Measurements from ENCODE around the gene ARHGEF25. TPM values are rescaled to one million over a fixed set of nuclear protein-coding genes. Genes with fewer than 3 reads are reported as not detected.

The ARHGEF25 gene
- total and polyA plus RNA-seq, 2 of the 13 experiments (the other 11 are each of a cell fraction or from before 2014, with no cell fraction given) = 11.5 to 12.5 TPM

DNA sequence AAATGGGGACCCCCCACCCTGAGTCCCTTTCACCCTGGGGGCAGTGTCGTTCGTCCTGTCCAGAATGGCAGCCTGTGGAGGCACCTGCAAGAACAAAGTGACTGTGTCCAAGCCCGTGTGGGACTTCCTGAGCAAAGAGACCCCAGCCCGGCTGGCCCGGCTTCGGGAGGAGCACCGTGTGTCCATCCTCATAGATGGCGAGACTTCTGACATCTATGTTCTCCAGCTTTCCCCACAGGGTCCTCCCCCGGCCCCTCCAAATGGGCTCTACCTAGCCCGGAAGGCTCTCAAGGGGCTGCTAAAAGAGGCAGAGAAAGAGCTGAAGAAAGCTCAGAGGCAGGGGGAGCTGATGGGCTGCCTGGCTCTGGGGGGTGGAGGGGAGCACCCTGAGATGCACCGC is 4.4 kb upstream of the ARHGEF25 start:
- Histone ChIP-seq H3K9me3 (ENCODE audit: low read length) (no peaks in the 10 kb centered on the region), H3K79me2 (ENCODE audit: insufficient read depth, low read length) (no peaks in the 10 kb centered on the region), H4K20me1 (ENCODE audit: insufficient read depth, low read length) (no peaks in the 10 kb centered on the region; the same call in 1 of the 2 replicates), H2AFZ (ENCODE audit: low read length) (no peak overlapping the region), H3K27me3 (ENCODE audit: control insufficient read depth in 1 of 2, insufficient read depth in 2 of 2, low read length in 2 of 2) (peaks cover 0 to 22% of the 10 kb centered on the region in 2 experiments; a peak in 2 of 5 replicates), H3K9ac (ENCODE audit: insufficient read depth, low read depth, low read length) (no peak overlapping the region), H3K4me3 (replicated peaks in 1 of 3; ENCODE audit: insufficient read depth in 1 of 3, low read depth in 2 of 3, low read length in 3 of 3) (no peak overlapping the region), H3K4me2 (ENCODE audit: low read depth, low read length) (no peak overlapping the region), H3K4me1 (ENCODE audit: insufficient read depth, low read length) (peaks cover 38% of the 10 kb centered on the region), H3K27ac (ENCODE audit: extremely low read length, insufficient read depth, low read length) (no peak overlapping the region), H3K36me3 (replicated peaks in 1 of 2; ENCODE audit: control insufficient read depth in 1 of 2, insufficient read depth in 2 of 2, low read length in 2 of 2) (peaks cover 2 to 3% of the 10 kb centered on the region in 2 experiments; a peak in 1 of 5 replicates)
- intact Hi-C loops (cut with micrococcal nuclease; ENCODE audit: unreplicated experiment) (no loop called here), in situ Hi-C loops (cut with HindIII; ENCODE audit: extremely low pct_ligation_motif_present, low pct_unique_long_range_greater_than_20kb) (no loop called here)
- TF ChIP-seq PAF1 (CRISPR knock-in tag; IDR thresholded peaks at IDR 0.05) = no peak
- TF ChIP-seq, protein P1, sequence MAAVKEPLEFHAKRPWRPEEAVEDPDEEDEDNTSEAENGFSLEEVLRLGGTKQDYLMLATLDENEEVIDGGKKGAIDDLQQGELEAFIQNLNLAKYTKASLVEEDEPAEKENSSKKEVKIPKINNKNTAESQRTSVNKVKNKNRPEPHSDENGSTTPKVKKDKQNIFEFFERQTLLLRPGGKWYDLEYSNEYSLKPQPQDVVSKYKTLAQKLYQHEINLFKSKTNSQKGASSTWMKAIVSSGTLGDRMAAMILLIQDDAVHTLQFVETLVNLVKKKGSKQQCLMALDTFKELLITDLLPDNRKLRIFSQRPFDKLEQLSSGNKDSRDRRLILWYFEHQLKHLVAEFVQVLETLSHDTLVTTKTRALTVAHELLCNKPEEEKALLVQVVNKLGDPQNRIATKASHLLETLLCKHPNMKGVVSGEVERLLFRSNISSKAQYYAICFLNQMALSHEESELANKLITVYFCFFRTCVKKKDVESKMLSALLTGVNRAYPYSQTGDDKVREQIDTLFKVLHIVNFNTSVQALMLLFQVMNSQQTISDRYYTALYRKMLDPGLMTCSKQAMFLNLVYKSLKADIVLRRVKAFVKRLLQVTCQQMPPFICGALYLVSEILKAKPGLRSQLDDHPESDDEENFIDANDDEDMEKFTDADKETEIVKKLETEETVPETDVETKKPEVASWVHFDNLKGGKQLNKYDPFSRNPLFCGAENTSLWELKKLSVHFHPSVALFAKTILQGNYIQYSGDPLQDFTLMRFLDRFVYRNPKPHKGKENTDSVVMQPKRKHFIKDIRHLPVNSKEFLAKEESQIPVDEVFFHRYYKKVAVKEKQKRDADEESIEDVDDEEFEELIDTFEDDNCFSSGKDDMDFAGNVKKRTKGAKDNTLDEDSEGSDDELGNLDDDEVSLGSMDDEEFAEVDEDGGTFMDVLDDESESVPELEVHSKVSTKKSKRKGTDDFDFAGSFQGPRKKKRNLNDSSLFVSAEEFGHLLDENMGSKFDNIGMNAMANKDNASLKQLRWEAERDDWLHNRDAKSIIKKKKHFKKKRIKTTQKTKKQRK (IDR thresholded peaks at IDR 0.05; ENCODE audit: low read length) = no peak
- TF ChIP-seq BORCS8-MEF2B (CRISPR knock-in tag; IDR thresholded peaks at IDR 0.05) = no peak
- TF ChIP-seq, protein P2, sequence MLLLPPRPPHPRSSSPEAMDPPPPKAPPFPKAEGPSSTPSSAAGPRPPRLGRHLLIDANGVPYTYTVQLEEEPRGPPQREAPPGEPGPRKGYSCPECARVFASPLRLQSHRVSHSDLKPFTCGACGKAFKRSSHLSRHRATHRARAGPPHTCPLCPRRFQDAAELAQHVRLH (CRISPR knock-in tag; IDR thresholded peaks at IDR 0.05; ENCODE audit: borderline replicate concordance, low read depth) = no peak
- no peak for TF ChIP-seq ZSCAN30 (CRISPR knock-in tag; IDR thresholded peaks at IDR 0.05)
- TF ChIP-seq, protein P3, sequence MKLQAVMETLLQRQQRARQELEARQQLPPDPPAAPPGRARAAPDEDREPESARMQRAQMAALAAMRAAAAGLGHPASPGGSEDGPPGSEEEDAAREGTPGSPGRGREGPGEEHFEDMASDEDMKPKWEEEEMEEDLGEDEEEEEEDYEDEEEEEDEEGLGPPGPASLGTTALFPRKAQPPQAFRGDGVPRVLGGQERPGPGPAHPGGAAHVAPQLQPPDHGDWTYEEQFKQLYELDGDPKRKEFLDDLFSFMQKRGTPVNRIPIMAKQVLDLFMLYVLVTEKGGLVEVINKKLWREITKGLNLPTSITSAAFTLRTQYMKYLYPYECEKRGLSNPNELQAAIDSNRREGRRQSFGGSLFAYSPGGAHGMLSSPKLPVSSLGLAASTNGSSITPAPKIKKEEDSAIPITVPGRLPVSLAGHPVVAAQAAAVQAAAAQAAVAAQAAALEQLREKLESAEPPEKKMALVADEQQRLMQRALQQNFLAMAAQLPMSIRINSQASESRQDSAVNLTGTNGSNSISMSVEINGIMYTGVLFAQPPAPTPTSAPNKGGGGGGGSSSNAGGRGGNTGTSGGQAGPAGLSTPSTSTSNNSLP (IDR thresholded peaks at IDR 0.05; ENCODE audit: low read depth, low read length) = no peak
- TF ChIP-seq KAT2B (IDR thresholded peaks at IDR 0.05; ENCODE audit: borderline replicate concordance, low read depth, low read length) = no peak
- no peak for TF ChIP-seq FOSL1 (CRISPR knock-in tag; IDR thresholded peaks at IDR 0.05; ENCODE audit: borderline replicate concordance)
- TF ChIP-seq ZNF225 (CRISPR knock-in tag; IDR thresholded peaks at IDR 0.05) = no peak
- TF ChIP-seq NFATC3 (CRISPR knock-in tag; IDR thresholded peaks at IDR 0.05) = no peak
- no peak for TF ChIP-seq ZNF678 (CRISPR knock-in tag; IDR thresholded peaks at IDR 0.05)
- TF ChIP-seq ZNF33A (CRISPR knock-in tag; IDR thresholded peaks at IDR 0.05; ENCODE audit: borderline replicate concordance) = no peak
- TF ChIP-seq ZNF180 (CRISPR knock-in tag; IDR thresholded peaks at IDR 0.05; ENCODE audit: borderline replicate concordance, low read depth) = no peak
- no peak for TF ChIP-seq KMT2B (CRISPR knock-in tag; IDR thresholded peaks at IDR 0.05)
- no peak for TF ChIP-seq HMGA1 (CRISPR knock-in tag; conservative IDR thresholded peaks at IDR 0.05)
- TF ChIP-seq PHF21A (CRISPR knock-in tag; IDR thresholded peaks at IDR 0.05) = no peak
- ChIA-PET POLR2A (interaction anchor here (5.4 kb wide), 1 partner anchor 15 kb away, joined by 26 read pairs; the partner anchor contains the start of gene PIP4K2C), CTCF (ENCODE audit: low intra/inter-chr PET ratio, low total read pairs) (no interaction called here)
- no peak for DNase-seq (ENCODE audit: low spot score)
- no TSS peak for BruUV-seq (replicated peaks)
- FAIRE-seq = no peak
- 91% methylated on average over 11 of the region's 11 CpGs for WGBS (ENCODE audit: low lambda C conversion rate)
- no peak for ATAC-seq
